Adrenal gland (tissue), 12 donors: Measurements from ENCODE around the gene TAC4. TPM values are rescaled to one million over a fixed set of nuclear protein-coding genes. Genes with fewer than 3 reads are reported as not detected.

ENCODE experiments used
- DNase-seq, 7 donors: peaks; one replicate each; pipeline ENCODE4 v3.0.0-alpha.2; 2019 to 2020
- H3K27ac ChIP-seq, 5 donors: fragments of 200-600 bp; sonication (generic) in 4 of 5; 1 replicate in 3 of 5; 2 replicates in 2 of 5; pipeline versions ENCODE4 v1.5.1 to v1.8.0; 2016 to 2020; ENCODE audit warnings: mild to moderate bottlenecking in 1 of 5
- H3K27me3 ChIP-seq: fragments of 200-600 bp; 2 replicates; pipeline ENCODE4 v1.8.0; 2021
- H3K36me3 ChIP-seq, 2 donors: fragments of 200-600 bp; replicated peaks in 1 of 2; 1 replicate in 1 of 2; 2 replicates in 1 of 2; pipeline versions ENCODE4 v1.5.1 to v1.8.0; 2018 to 2022
- H3K4me1 ChIP-seq, 2 donors: fragments of 200-600 bp; replicated peaks in 1 of 2; 1 replicate in 1 of 2; 2 replicates in 1 of 2; pipeline versions ENCODE4 v1.5.1 to v1.8.0; 2018 to 2021
- H3K4me3 ChIP-seq, 4 donors: fragments of 200-600 bp; sonication (generic) in 3 of 4; one replicate each; pipeline ENCODE4 v1.5.1; 2016 to 2018
- H3K9me3 ChIP-seq, 3 donors: fragments of 200-600 bp; sonication (generic) in 1 of 3; replicated peaks in 1 of 3; 1 replicate in 2 of 3; 2 replicates in 1 of 3; pipeline versions ENCODE4 v1.5.1 to v1.8.0; 2016 to 2021
- POLR2A ChIP-seq, 2 donors: fragments of 450-650 bp; IDR thresholded peaks; one replicate each; pipeline ENCODE4 v1.6.1; 2017; ENCODE audit warnings: antibody characterized with exemption in 2 of 2, mild to moderate bottlenecking in 2 of 2, moderate library complexity in 1 of 2
- whole genome bisulfite sequencing, 4 donors: extraction: QIAGEN DNeasy Blood & Tissue Kit in 2 of 4; methylation state at CpG; one replicate each; pipeline versions ENCODE4 v1.1.5 to v1.1.7; 2013 to 2017; 5-methylcytosine and 5-hydroxymethylcytosine counted together
- intact Hi-C, 2 donors: fragments of 100-400 bp; cut with DNase I; formaldehyde crosslinking; loops; one replicate each; pipeline versions ENCODE4 v1.14.1 to v1.15.0; 2022 to 2023
- polyA plus RNA-seq, 3 donors: library from polyadenylated mRNA; stranded (reverse); fragments of 200-250 nt in 2 of 3; fragments of 350-450 nt in 1 of 3; fragmentation: Illumina TruSeq in 1 of 3; extraction: RNeasy Lipid Tissue Mini Kit (QIAGEN cat#74804) in 1 of 3; gene quantifications; one replicate each; pipeline ENCODE4 v1.2.3, GENCODE V29; 2013 to 2014
- total RNA-seq, 9 donors: library from RNA; depleted of rRNA in 4 of 9; stranded (reverse); fragments of >200 nt in 4 of 9; fragments of 120-200 nt in 1 of 9; fragmentation: NEBNext Ultra II Directional in 1 of 9; extraction: Animal tissue kit (Norgen Biotek cat#: 25700) in 1 of 9; gene quantifications; one replicate each; pipeline versions ENCODE4 v1.1.0 to v1.2.4, GENCODE V29; 2013 to 2023
- TF ChIP-seq, protein P1 (sequence below), 6 experiments: fragments of 450-650 bp in 4 of 6; fragments of 200-600 bp in 2 of 6; sonication (generic) in 1 of 6; IDR thresholded peaks; 1 replicate in 5 of 6; 2 replicates in 1 of 6; pipeline versions ENCODE4 v1.5.1 to v1.8.0; 2016 to 2021; ENCODE audit warnings: antibody characterized with exemption in 6 of 6, mild to moderate bottlenecking in 2 of 6, moderate library complexity in 1 of 6
- donor health status: healthy with polysubstance abuse.
- donor health status: Bipolar disorder and iron deficiency.
- donor health status: DM: yes; HTN: yes; CAD: no.
- donor health status: DM: no; HTN: no; CAD: no.
- donor health status: DM: no; HTN: no; CAD: no.
- donor health status: DM: yes; HTN: yes; CAD: no.

The TAC4 gene
- total and polyA plus RNA-seq, 12 donors: 0.40 to 0.90 TPM; not detected in 10

DNA sequence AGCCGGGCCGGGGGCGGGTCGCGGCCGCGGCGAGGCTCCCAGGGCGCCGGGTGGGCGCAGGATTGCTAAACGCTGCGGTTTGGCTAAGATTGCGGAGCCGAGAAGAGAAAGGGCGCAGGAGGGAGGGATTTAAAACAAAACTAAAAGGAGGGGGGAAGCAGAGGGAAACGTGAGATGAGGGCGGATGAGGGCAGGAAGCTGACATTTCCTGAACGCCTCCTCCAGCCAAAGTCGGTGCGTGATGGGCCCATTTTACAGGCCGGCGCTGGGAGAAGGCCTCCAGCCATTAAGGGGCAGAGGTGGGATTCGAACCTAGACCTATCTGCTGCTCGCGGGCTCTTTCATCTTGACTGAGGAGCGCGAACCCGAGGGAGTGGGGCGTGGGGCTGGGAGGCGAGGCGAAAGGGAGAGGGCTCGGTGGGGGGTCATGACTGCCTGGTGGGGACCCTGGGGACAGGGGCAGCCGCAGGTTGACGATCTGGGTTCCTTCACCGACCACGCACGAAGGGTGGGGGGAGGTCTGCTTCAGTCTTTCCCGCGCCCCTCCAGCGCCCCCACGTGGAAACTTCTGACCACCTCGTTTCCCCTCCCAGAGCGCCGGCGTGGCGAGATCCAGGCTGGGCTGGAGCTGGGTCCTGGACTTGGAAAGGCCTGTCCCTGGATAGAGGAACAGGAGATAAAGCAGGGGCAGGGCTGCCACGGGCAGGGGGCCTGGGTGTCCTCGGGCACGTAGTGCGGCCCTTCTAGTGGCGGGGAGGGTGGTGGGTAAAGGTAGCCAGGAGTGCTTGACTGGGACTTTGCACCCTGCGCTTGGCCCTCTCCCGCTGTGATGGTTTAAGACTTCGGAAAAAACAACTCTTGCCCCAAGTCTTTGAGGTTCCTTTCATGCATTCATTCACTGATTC is 3.8 kb upstream of the TAC4 start:
- WGBS, 4 donors: 5 to 12% (median 8%) methylated on average over 23 to 55 of the region's 55 CpGs
- H3K27me3 ChIP-seq: no peaks in the 10 kb centered on the region
- peak; percentile 78 to 88 (median 82) for DNase-seq
- intact Hi-C loops: loop anchor here (2.0 to 10.0 kb wide), 4 partner anchors 144 to 283 kb away; partner anchors contain the start of genes SLC35B1 (in 2 of the 2) and NXPH3 (in 1 of the 2)
- H3K4me3 ChIP-seq: peak overlapping the region in 3 of 4 donors; percentile 28 to 87 (median 40)
- H3K27ac ChIP-seq: peak overlapping the region in 2 of 5 donors; percentile 1 to 61
- no peaks in the 10 kb centered on the region for H3K9me3 ChIP-seq
- H3K36me3 ChIP-seq: no peaks in the 10 kb centered on the region
- no peak for TF ChIP-seq POLR2A (IDR thresholded peaks at IDR 0.05)
- TF ChIP-seq, protein P1, sequence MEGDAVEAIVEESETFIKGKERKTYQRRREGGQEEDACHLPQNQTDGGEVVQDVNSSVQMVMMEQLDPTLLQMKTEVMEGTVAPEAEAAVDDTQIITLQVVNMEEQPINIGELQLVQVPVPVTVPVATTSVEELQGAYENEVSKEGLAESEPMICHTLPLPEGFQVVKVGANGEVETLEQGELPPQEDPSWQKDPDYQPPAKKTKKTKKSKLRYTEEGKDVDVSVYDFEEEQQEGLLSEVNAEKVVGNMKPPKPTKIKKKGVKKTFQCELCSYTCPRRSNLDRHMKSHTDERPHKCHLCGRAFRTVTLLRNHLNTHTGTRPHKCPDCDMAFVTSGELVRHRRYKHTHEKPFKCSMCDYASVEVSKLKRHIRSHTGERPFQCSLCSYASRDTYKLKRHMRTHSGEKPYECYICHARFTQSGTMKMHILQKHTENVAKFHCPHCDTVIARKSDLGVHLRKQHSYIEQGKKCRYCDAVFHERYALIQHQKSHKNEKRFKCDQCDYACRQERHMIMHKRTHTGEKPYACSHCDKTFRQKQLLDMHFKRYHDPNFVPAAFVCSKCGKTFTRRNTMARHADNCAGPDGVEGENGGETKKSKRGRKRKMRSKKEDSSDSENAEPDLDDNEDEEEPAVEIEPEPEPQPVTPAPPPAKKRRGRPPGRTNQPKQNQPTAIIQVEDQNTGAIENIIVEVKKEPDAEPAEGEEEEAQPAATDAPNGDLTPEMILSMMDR (IDR thresholded peaks at IDR 0.05): peak; percentile 52 to 75 (median 72)
- peaks cover 0 to 19% of the 10 kb centered on the region in 2 donors for H3K4me1 ChIP-seq

DNA sequence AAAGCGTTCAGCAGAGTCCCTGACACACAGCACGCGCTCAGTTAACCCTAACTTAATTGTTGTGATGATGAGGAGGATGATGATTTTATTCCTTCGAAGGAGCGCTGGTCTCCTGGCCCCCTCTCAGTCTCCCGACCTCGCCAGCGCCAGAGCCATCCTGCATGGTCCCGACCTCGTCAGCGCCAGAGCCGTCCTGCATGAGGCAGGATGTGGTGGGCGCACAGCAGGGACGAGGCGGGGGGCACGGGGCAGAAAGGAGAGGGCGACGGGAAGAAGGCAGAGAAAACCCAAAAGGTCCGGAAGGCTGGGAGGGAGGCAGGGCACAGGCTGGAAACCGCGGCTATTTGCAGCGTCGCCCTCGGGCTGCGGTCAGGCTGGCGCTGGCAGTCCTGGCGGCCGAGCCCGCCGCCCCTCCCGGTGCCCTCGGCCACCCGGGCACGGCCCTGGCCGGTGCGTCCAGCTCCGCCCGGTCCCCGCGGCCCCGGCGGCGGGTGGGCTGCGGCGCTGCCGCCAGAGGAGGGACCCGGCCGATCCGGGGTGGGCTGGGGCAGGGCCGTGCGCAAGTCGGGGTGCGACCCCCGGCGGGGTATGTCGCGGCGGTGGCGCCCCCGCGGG is 3.0 kb upstream of the TAC4 start:
- TF ChIP-seq POLR2A (IDR thresholded peaks at IDR 0.05): no peak
- peak overlapping the region in 1 of 5 donors; percentile 61 for H3K27ac ChIP-seq

DNA sequence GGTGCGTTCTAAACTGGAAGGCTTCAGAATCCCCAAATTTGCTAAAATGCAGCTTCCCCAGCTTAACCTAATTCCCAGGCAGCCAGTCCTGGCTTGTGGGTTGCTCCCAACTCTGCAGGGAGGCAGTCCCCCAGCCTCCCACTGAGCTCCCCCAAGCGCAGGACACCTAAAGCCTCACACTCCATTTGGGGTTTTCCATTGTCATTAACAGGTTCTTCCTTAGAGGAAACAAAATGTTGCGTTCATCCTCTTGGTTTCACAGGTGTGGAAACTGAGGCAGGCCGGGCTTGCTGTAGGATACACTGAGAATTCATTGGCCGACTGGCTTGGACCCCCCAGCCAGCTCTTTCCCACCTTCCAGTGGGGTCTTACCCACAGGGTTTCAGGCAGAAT is 2.3 kb upstream of the TAC4 start:
- no peak overlapping the region for H3K27ac ChIP-seq
- intact Hi-C loops: loop anchor here (2.0 to 10.0 kb wide), 4 partner anchors 143 to 281 kb away; partner anchors contain the start of genes SLC35B1 (in 2 of the 2) and NXPH3 (in 1 of the 2)
- peaks cover 0 to 28% of the 10 kb centered on the region in 2 donors for H3K4me1 ChIP-seq
- no peak for TF ChIP-seq POLR2A (IDR thresholded peaks at IDR 0.05)
- TF ChIP-seq, protein P1 (IDR thresholded peaks at IDR 0.05): no peak
- DNase-seq: no peak
- H3K4me3 ChIP-seq: no peak overlapping the region
- H3K36me3 ChIP-seq: no peaks in the 10 kb centered on the region
- no peaks in the 10 kb centered on the region for H3K27me3 ChIP-seq
- 87 to 96% (median 93%) methylated on average over 5 of the region's 5 CpGs for WGBS, 4 donors
- no peaks in the 10 kb centered on the region for H3K9me3 ChIP-seq

More for the DNA sequence above, 3.0 kb upstream of the TAC4 start:
- Histone ChIP-seq H3K4me1 (peaks cover 0 to 21% of the 10 kb centered on the region in 2 donors), H3K36me3 (no peaks in the 10 kb centered on the region), H3K4me3 (peak overlapping the region in 3 of 4 donors; percentile 28 to 87 (median 40)), H3K9me3 (no peaks in the 10 kb centered on the region), H3K27me3 (no peaks in the 10 kb centered on the region)
- DNase-seq: peak in 3 of 7 donors; percentile 33 to 43 (median 40)
- intact Hi-C loops: loop anchor here (2.0 to 10.0 kb wide), 4 partner anchors 144 to 282 kb away; partner anchors contain the start of genes SLC35B1 (in 2 of the 2) and NXPH3 (in 1 of the 2)
- 2 to 7% (median 3%) methylated on average over 19 to 61 of the region's 61 CpGs for WGBS, 4 donors

DNA sequence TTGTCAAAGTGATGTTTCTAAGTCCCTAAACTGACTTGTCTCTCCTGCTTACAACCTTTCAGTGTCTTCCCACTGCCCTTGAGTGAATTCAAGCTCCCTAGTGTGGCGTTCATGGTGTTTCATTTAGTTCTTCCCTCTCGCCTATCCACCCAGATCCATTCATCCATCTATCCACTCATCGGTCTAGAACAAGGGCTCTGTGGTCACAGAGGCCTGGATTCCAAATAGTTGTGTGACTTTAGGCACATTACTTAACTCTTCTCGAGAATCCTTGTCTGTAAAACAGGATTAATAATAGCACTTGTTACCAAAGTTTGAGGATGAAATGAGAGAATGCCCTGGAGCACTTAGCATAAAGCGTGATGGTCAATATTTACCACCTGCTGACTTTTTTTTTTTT is 870 bp upstream of the TAC4 start:
- Histone ChIP-seq H3K4me1 (peaks cover 0 to 34% of the 10 kb centered on the region in 2 donors), H3K27me3 (no peaks in the 10 kb centered on the region), H3K36me3 (no peaks in the 10 kb centered on the region), H3K27ac (no peak overlapping the region), H3K9me3 (no peaks in the 10 kb centered on the region), H3K4me3 (no peak overlapping the region)
- 90 to 95% (median 93%) methylated on average over 5 of the region's 5 CpGs for WGBS, 4 donors
- intact Hi-C loops: loop anchor here in 1 of 2 donors (10.0 kb wide), 1 partner anchor 54 kb away; no protein-coding TSS in a partner anchor
- no peak for TF ChIP-seq POLR2A (IDR thresholded peaks at IDR 0.05)
- TF ChIP-seq, protein P1 (IDR thresholded peaks at IDR 0.05): no peak
- no peak for DNase-seq
